ENCODE data around the gene COMMD6.

COMMD6 gene

GRCh38 chr13:75537401-75538365 lies at the start of gene COMMD6:
Gene COMMD6 (minus strand): TSS chr13:75537841. CDS start chr13:75537805, 36 bp downstream.
- peak; percentile 41 for TF ChIP-seq CTCF (conservative IDR thresholded peaks at IDR 0.05; ENCODE audit: low read depth, low read length)
- peak within 1 kb of the TSS; percentile 96 for H3K4me3 ChIP-seq (ENCODE audit: low read depth, low read length)

GRCh38 chr13:75585153-75585552 lies 47.5 kb upstream of the COMMD6 start:
- no peak for TF ChIP-seq CTCF (conservative IDR thresholded peaks at IDR 0.05; ENCODE audit: low read depth, low read length)
- H3K4me3 ChIP-seq (ENCODE audit: low read depth, low read length) = no peak overlapping the region
- no peak for DNase-seq (ENCODE audit: low read depth)

More at GRCh38 chr13:75537401-75538365, at the start of gene COMMD6:
- peak; percentile 86 for DNase-seq (ENCODE audit: low read depth)

- no peak overlapping the region for H3K4me3 ChIP-seq (ENCODE audit: low read depth, low read length)
- no peak for TF ChIP-seq CTCF (conservative IDR thresholded peaks at IDR 0.05; ENCODE audit: low read depth, low read length)
- no peak for DNase-seq (ENCODE audit: low read depth)
These were observed 45.5 kb upstream of the COMMD6 start for GRCh38 chr13:75583091-75583490.

- H3K4me3 ChIP-seq (ENCODE audit: low read depth, low read length) = no peak overlapping the region
- no peak for TF ChIP-seq CTCF (conservative IDR thresholded peaks at IDR 0.05; ENCODE audit: low read depth, low read length)
- peak; percentile 24 for DNase-seq (ENCODE audit: low read depth)
These were observed 44.4 kb upstream of the COMMD6 start for GRCh38 chr13:75581874-75582640.

- no peak overlapping the region for H3K4me3 ChIP-seq (ENCODE audit: low read depth, low read length)
- DNase-seq (ENCODE audit: low read depth) = no peak
- TF ChIP-seq CTCF (conservative IDR thresholded peaks at IDR 0.05; ENCODE audit: low read depth, low read length) = no peak
These were observed 41.9 kb upstream of the COMMD6 start for GRCh38 chr13:75579529-75579928.

GRCh38 chr13:75569576-75569975 lies 31.9 kb upstream of the COMMD6 start:
- H3K4me3 ChIP-seq (ENCODE audit: low read depth, low read length) = no peak overlapping the region
- DNase-seq (ENCODE audit: low read depth) = no peak
- TF ChIP-seq CTCF (conservative IDR thresholded peaks at IDR 0.05; ENCODE audit: low read depth, low read length) = no peak

All from choroid plexus epithelial cell (primary cell).